Ascending aorta (tissue), 2 donors: ENCODE measurements around the gene SPATA46. TPM values are rescaled to one million over a fixed set of nuclear protein-coding genes. Genes with fewer than 3 reads are reported as not detected.

Experiments used
- DNase-seq, 2 donors: peaks; one replicate each; pipeline ENCODE4 v3.0.0-alpha.2; 2019; ENCODE audit warnings: low spot score in 2 of 2
- H3K27ac ChIP-seq, 2 donors: fragments of 200-600 bp; sonication (generic); one replicate each; pipeline ENCODE4 v1.5.1; 2016 to 2017; ENCODE audit warnings: mild to moderate bottlenecking in 1 of 2
- H3K27me3 ChIP-seq: fragments of 200-600 bp; sonication (generic); one replicate; pipeline ENCODE4 v1.5.1; 2017
- H3K36me3 ChIP-seq, 2 donors: fragments of 200-600 bp; sonication (generic); one replicate each; pipeline ENCODE4 v1.5.1; 2016
- H3K4me1 ChIP-seq, 2 donors: fragments of 200-600 bp; sonication (generic); one replicate each; pipeline ENCODE4 v1.5.1; 2016 to 2017; ENCODE audit warnings: mild to moderate bottlenecking in 1 of 2
- H3K4me3 ChIP-seq, 2 donors: fragments of 200-600 bp; sonication (generic); one replicate each; pipeline ENCODE4 v1.5.1; 2016 to 2017; ENCODE audit warnings: mild to moderate bottlenecking in 1 of 2
- H3K9me3 ChIP-seq, 2 donors: fragments of 200-600 bp; sonication (generic); one replicate each; pipeline ENCODE4 v1.5.1; 2016
- intact Hi-C: fragments of 100-400 bp; cut with DNase I; formaldehyde crosslinking; loops from one replicate; pipeline ENCODE4 v1.15.1; 2023
- total RNA-seq: library from RNA; depleted of rRNA; stranded (reverse); fragments of >200 nt; gene quantifications from one replicate; pipeline ENCODE4 v1.1.0, GENCODE V29; 2016
- TF ChIP-seq, protein P1 (sequence below), 3 experiments: fragments of 200-600 bp in 2 of 3; fragments of 450-650 bp in 1 of 3; sonication (generic) in 2 of 3; IDR thresholded peaks; one replicate each; pipeline ENCODE4 v1.5.1; 2016 to 2019; ENCODE audit warnings: antibody characterized with exemption in 3 of 3, mild to moderate bottlenecking in 1 of 3, moderate library complexity in 1 of 3

The SPATA46 gene
- total RNA-seq, 1 donor from 2014 or later, result not detected

DNA sequence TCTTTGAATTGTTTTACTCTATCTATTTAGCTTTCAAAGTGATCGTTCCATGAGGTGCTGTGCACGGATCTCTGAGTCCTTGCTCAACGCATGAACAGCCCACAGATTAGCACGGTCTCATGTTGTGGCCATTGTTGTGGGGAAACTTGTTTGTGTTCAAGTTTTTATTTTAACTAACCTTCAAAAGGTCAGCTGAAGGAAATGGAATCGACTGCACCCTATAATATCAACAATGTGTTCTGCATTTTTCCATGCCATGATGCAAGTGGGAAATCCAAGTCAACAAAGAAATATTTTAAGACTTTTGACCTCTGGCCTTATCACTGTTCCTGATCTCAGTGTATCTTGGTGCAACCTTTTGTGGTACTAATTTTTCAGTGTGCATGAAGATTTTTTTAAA is 29.1 kb upstream of the SPATA46 start:
- Histone ChIP-seq H3K27me3 (no peaks in the 10 kb centered on the region), H3K27ac (no peak overlapping the region), H3K4me1 (no peaks in the 10 kb centered on the region), H3K9me3 (no peaks in the 10 kb centered on the region), H3K4me3 (no peak overlapping the region), H3K36me3 (no peaks in the 10 kb centered on the region)
- TF ChIP-seq, protein P1, sequence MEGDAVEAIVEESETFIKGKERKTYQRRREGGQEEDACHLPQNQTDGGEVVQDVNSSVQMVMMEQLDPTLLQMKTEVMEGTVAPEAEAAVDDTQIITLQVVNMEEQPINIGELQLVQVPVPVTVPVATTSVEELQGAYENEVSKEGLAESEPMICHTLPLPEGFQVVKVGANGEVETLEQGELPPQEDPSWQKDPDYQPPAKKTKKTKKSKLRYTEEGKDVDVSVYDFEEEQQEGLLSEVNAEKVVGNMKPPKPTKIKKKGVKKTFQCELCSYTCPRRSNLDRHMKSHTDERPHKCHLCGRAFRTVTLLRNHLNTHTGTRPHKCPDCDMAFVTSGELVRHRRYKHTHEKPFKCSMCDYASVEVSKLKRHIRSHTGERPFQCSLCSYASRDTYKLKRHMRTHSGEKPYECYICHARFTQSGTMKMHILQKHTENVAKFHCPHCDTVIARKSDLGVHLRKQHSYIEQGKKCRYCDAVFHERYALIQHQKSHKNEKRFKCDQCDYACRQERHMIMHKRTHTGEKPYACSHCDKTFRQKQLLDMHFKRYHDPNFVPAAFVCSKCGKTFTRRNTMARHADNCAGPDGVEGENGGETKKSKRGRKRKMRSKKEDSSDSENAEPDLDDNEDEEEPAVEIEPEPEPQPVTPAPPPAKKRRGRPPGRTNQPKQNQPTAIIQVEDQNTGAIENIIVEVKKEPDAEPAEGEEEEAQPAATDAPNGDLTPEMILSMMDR (IDR thresholded peaks at IDR 0.05), result no peak
- no peak for DNase-seq
- intact Hi-C loops, result no loop called here

DNA sequence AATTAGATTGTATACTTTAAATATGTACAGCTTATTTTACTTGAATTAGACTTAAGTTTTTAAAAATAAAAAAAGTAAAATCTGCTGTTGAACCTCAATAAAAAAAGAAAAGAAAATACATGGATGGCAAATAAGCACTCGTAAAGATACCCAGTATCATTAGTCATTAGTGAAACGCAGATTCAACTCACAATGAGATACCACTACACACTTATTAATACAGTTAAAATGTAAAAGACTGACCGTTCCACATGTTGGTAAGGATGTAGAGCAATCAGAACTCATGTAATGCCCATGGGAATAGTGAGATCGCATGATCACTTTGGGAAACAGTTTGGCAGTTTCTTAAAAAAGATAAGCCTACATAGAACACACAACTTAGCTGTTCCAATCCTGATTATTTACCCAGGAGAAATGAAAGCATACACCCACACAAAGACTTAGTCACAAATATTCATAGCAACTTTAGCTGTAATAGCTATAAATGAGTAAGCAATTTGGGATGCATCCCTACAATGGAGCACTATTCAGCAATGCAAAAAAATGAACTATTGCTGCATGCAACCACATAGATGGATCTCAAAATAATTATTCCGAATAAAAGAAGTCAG is 28.0 kb upstream of the SPATA46 start:
- H3K36me3 ChIP-seq, result no peaks in the 10 kb centered on the region
- no peaks in the 10 kb centered on the region for H3K4me1 ChIP-seq
- no peak overlapping the region for H3K4me3 ChIP-seq
- H3K27ac ChIP-seq, result no peak overlapping the region
- TF ChIP-seq, protein P1 (IDR thresholded peaks at IDR 0.05), result no peak
- DNase-seq, result no peak
- no peaks in the 10 kb centered on the region for H3K9me3 ChIP-seq
- intact Hi-C loops, result no loop called here
- no peaks in the 10 kb centered on the region for H3K27me3 ChIP-seq

DNA sequence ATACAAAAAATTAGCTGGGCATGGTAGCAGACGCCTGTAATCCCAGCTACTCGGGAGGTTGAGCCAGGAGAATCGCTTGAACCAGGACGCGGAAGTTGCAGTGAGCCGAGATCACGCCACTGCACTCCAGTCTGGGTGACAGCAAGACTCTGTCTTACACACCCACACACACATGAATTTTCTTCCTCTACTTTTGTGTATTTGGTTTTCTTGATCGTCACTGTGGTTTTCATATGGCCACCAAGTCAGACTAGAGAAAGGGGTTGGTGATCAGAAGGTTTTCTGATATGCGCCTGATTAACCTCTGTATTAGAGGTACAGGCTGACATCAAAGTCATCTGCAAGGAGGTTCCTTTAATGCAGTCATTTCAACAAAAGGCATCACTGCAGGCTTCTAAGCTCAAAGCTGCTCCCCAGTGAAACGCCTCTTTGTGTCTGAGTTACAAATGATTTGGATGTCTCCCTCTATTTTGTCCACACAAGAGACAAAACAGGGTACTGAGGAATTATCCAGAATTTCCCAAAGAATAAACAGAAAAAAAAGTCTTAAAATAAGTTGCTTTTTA is 24.2 kb upstream of the SPATA46 start:
- intact Hi-C loops, result no loop called here
- no peaks in the 10 kb centered on the region for H3K27me3 ChIP-seq
- H3K27ac ChIP-seq, result no peak overlapping the region
- no peaks in the 10 kb centered on the region for H3K36me3 ChIP-seq
- H3K9me3 ChIP-seq, result no peaks in the 10 kb centered on the region
- TF ChIP-seq, protein P1 (IDR thresholded peaks at IDR 0.05), result no peak
- no peaks in the 10 kb centered on the region for H3K4me1 ChIP-seq
- no peak for DNase-seq
- no peak overlapping the region for H3K4me3 ChIP-seq

DNA sequence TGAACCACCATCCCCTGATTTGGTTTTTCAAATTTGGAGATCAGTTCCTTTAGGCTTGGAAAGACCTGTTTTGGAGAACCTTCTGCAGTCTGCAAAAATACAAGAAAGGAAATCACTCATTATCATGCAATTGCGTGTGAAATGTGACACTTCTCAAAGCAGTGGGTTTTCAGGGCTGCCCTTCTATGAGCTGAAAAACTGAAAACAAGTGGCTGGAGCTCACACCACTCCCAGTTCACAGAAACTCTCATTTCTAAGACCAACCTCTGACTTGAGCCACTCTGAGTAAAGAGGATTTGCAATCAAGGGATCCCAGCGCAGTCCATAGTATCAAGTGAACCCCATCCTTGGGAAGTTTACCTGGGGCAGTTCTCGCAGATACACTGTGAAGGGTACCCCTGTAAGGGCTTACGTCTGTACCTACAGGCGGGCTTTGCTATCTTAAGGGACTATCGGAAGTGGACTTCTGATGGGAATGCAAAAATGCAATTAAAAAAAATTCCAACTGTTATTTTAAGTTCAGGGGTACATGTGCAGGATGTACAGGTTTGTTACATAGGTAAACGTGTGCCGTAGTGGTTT is 22.4 kb upstream of the SPATA46 start:
- no peak for DNase-seq
- intact Hi-C loops, result no loop called here
- H3K9me3 ChIP-seq, result no peaks in the 10 kb centered on the region
- H3K4me3 ChIP-seq, result no peak overlapping the region
- no peak overlapping the region for H3K27ac ChIP-seq
- no peaks in the 10 kb centered on the region for H3K36me3 ChIP-seq
- H3K4me1 ChIP-seq, result no peaks in the 10 kb centered on the region
- TF ChIP-seq, protein P1 (IDR thresholded peaks at IDR 0.05), result no peak
- no peaks in the 10 kb centered on the region for H3K27me3 ChIP-seq

DNA sequence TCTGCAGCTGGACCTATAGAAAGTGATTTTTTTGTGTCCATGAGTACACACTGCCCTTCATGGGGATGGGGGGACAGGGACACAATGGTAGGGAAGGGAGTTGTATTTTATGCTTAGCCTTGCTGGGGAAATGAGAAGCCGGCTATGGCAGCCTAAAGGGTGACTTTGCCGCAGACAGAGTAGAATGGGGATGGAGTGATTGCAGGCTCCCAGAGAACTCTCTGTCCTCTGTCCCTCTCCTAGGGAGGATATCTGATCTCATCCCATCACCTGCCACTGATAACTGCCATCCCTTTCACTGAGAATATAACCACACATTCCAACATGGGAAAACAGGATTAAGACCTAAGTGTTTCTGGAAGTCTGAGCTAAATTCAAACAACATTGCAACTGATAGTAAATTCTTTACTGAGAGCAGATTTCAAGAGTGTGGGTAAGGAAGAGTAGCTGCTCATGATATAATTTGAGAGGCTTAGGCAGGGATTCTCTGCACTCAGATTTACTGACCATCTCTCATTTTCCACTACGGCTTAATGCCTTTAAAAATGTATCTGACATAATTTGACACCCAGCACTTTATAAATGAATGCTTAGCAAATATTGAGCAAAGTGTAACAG is 21.4 kb upstream of the SPATA46 start:
- no peaks in the 10 kb centered on the region for H3K27me3 ChIP-seq

More for the DNA sequence above, 21.4 kb upstream of the SPATA46 start:
- Histone ChIP-seq H3K4me1 (no peaks in the 10 kb centered on the region), H3K36me3 (no peaks in the 10 kb centered on the region), H3K27ac (no peak overlapping the region), H3K9me3 (no peaks in the 10 kb centered on the region), H3K4me3 (no peak overlapping the region)
- DNase-seq, result no peak
- TF ChIP-seq, protein P1 (IDR thresholded peaks at IDR 0.05), result no peak
- intact Hi-C loops, result no loop called here
